Stimulated activated CD8-positive, alpha-beta memory T cell treated with anti-CD3 and anti-CD28 coated beads, Interleukin-2, amount 100 ng/mL, for 1 hour (primary cell): ENCODE measurements around the gene CPPED1.
"Not testable (repeated sequence)": the region's sequence is repeated elsewhere in the genome, so short reads cannot be mapped to it uniquely, and the experiment has no call there.

Experiments used
- DNase-seq, 2 donors: peaks; one replicate each; pipeline ENCODE4 v3.0.0-alpha.2; 2020; ENCODE audit warnings: low read depth in 2 of 2

Gene CPPED1

GRCh38 chr16:12802048-12802447 is 1.6 kb downstream of the CPPED1 start:
- no peak for DNase-seq

- DNase-seq: no peak
These were observed 2.1 kb downstream of the CPPED1 start for GRCh38 chr16:12801511-12802042.

- DNase-seq: no peak
These were observed 2.9 kb downstream of the CPPED1 start for GRCh38 chr16:12800817-12801216.

GRCh38 chr16:12799996-12800395 is 3.7 kb downstream of the CPPED1 start:
- not testable (repeated sequence) for DNase-seq

- no peak for DNase-seq
These were observed 4.8 kb downstream of the CPPED1 start for GRCh38 chr16:12798846-12799245.

- no peak for DNase-seq
These were observed 5.5 kb downstream of the CPPED1 start for GRCh38 chr16:12798171-12798570.

GRCh38 chr16:12796498-12796897 is 7.2 kb downstream of the CPPED1 start:
- no peak for DNase-seq

GRCh38 chr16:12794486-12795387 is 8.9 kb downstream of the CPPED1 start:
- no peak for DNase-seq

- no peak for DNase-seq
These were observed 9.8 kb downstream of the CPPED1 start for GRCh38 chr16:12793865-12794240.

- DNase-seq: no peak
These were observed 10.4 kb downstream of the CPPED1 start for GRCh38 chr16:12793120-12793864.

- not testable (repeated sequence) for DNase-seq
These were observed 11.2 kb downstream of the CPPED1 start for GRCh38 chr16:12792528-12792927.

GRCh38 chr16:12791340-12791739 is 12.3 kb downstream of the CPPED1 start:
- DNase-seq: no peak

GRCh38 chr16:12788758-12789157 is 14.9 kb downstream of the CPPED1 start:
- DNase-seq: no peak

- no peak for DNase-seq
These were observed 17.6 kb downstream of the CPPED1 start for GRCh38 chr16:12786081-12786480.

GRCh38 chr16:12784076-12784475 is 19.6 kb downstream of the CPPED1 start:
- DNase-seq: no peak

- DNase-seq: no peak
These were observed 21.9 kb downstream of the CPPED1 start for GRCh38 chr16:12781777-12782176.

GRCh38 chr16:12780467-12780866 is 23.2 kb downstream of the CPPED1 start:
- no peak for DNase-seq

- no peak for DNase-seq
These were observed 25.0 kb downstream of the CPPED1 start for GRCh38 chr16:12778726-12779125.

GRCh38 chr16:12775656-12776236 is 27.9 kb downstream of the CPPED1 start:
- DNase-seq: no peak

GRCh38 chr16:12773221-12773620 is 30.5 kb downstream of the CPPED1 start:
- DNase-seq: no peak

GRCh38 chr16:12771341-12771798 is 32.3 kb downstream of the CPPED1 start:
- no peak for DNase-seq

GRCh38 chr16:12769525-12769924 is 34.2 kb downstream of the CPPED1 start:
- no peak for DNase-seq
